Nephron (organoid): ENCODE data around the gene SLC2A5.

Source experiments
- H3K27ac Mint-ChIP-seq, 3 experiments: 2 replicates each; pipeline ENCODE4 v1.8.0; 2020; ENCODE audit warnings: mixed read lengths in 3 of 3, mild to moderate bottlenecking in 2 of 3, moderate library complexity in 1 of 3
- H3K27me3 Mint-ChIP-seq: 2 replicates; pipeline ENCODE4 v1.8.0; 2021; ENCODE audit warnings: low read depth, mild to moderate bottlenecking, moderate library complexity, mixed read lengths
- H3K36me3 Mint-ChIP-seq: 2 replicates; pipeline ENCODE4 v1.8.0; 2020; ENCODE audit warnings: low read depth, mixed read lengths
- H3K4me1 Mint-ChIP-seq: 2 replicates; pipeline ENCODE4 v1.8.0; 2020; ENCODE audit warnings: mixed read lengths
- H3K4me3 Mint-ChIP-seq, 3 experiments: 2 replicates each; pipeline ENCODE4 v1.8.0; 2020; ENCODE audit warnings: mild to moderate bottlenecking in 3 of 3, mixed read lengths in 3 of 3, moderate library complexity in 2 of 3
- H3K9me3 Mint-ChIP-seq: 2 replicates; pipeline ENCODE4 v1.8.0; 2020; ENCODE audit warnings: mixed read lengths
- CTCF ChIP-seq, 3 experiments: fragments of 200-600 bp; sonication (generic); IDR thresholded peaks; one replicate each; pipeline ENCODE4 v1.5.0; 2021; ENCODE audit warnings: antibody characterized with exemption in 3 of 3; ENCODE audit not compliant: unreplicated experiment in 3 of 3

The SLC2A5 gene

GRCh38 chr1:9016455-9016854 lies 53.0 kb downstream of the SLC2A5 start:
- Mint-ChIP-seq H3K4me1 (peaks cover 48% of the 10 kb centered on the region), H3K27me3 (peaks cover 23% of the 10 kb centered on the region), H3K36me3 (no peaks in the 10 kb centered on the region), H3K4me3 (no peak overlapping the region), H3K27ac (peak overlapping the region in 2 of 3 experiments; percentile 33 to 71), H3K9me3 (no peaks in the 10 kb centered on the region)
- TF ChIP-seq CTCF (IDR thresholded peaks at IDR 0.05; ENCODE audit: unreplicated experiment in 3 of 3): no peak

- Mint-ChIP-seq H3K36me3 (no peaks in the 10 kb centered on the region), H3K4me3 (no peak overlapping the region), H3K27ac (peak overlapping the region; percentile 13 to 71 (median 64)), H3K9me3 (no peaks in the 10 kb centered on the region), H3K27me3 (peaks cover 27% of the 10 kb centered on the region), H3K4me1 (peaks cover 44% of the 10 kb centered on the region)
- TF ChIP-seq CTCF (IDR thresholded peaks at IDR 0.05; ENCODE audit: unreplicated experiment in 3 of 3): no peak
Observed at GRCh38 chr1:9014475-9015375, 54.7 kb downstream of the SLC2A5 start.

DNA sequence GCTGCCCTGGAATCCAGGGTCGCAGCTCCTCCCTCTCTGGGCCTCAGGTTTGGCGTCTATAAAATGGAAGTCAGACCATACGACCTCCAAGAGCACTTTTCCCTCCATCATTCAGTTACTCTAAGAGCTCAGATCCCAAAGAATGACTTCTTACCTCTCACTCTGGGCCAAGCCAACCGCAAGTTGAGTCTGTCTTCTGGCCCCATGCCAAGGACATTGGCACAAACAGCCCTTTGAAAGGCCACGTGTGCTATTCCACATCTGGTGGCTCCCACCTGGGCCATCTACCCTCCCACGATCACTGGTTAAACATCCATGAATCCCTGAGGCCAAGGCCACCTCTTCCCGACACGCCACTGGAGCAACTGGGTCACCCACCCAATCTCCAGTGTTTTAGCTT lies 55.6 kb downstream of the SLC2A5 start:
- Mint-ChIP-seq H3K27me3 (peaks cover 30% of the 10 kb centered on the region), H3K9me3 (no peaks in the 10 kb centered on the region), H3K27ac (peak overlapping the region; percentile 13 to 71 (median 64)), H3K4me1 (peaks cover 42% of the 10 kb centered on the region), H3K4me3 (no peak overlapping the region), H3K36me3 (no peaks in the 10 kb centered on the region)
- no peak for TF ChIP-seq CTCF (IDR thresholded peaks at IDR 0.05; ENCODE audit: unreplicated experiment in 3 of 3)

- H3K27ac Mint-ChIP-seq: no peak overlapping the region
- H3K4me3 Mint-ChIP-seq: no peak overlapping the region
- H3K9me3 Mint-ChIP-seq: no peaks in the 10 kb centered on the region
- TF ChIP-seq CTCF (IDR thresholded peaks at IDR 0.05; ENCODE audit: unreplicated experiment in 3 of 3): no peak
- peaks cover 26% of the 10 kb centered on the region for H3K27me3 Mint-ChIP-seq
- no peaks in the 10 kb centered on the region for H3K36me3 Mint-ChIP-seq
- H3K4me1 Mint-ChIP-seq: peaks cover 27% of the 10 kb centered on the region
Observed at GRCh38 chr1:9010781-9011323, 58.6 kb downstream of the SLC2A5 start.

DNA sequence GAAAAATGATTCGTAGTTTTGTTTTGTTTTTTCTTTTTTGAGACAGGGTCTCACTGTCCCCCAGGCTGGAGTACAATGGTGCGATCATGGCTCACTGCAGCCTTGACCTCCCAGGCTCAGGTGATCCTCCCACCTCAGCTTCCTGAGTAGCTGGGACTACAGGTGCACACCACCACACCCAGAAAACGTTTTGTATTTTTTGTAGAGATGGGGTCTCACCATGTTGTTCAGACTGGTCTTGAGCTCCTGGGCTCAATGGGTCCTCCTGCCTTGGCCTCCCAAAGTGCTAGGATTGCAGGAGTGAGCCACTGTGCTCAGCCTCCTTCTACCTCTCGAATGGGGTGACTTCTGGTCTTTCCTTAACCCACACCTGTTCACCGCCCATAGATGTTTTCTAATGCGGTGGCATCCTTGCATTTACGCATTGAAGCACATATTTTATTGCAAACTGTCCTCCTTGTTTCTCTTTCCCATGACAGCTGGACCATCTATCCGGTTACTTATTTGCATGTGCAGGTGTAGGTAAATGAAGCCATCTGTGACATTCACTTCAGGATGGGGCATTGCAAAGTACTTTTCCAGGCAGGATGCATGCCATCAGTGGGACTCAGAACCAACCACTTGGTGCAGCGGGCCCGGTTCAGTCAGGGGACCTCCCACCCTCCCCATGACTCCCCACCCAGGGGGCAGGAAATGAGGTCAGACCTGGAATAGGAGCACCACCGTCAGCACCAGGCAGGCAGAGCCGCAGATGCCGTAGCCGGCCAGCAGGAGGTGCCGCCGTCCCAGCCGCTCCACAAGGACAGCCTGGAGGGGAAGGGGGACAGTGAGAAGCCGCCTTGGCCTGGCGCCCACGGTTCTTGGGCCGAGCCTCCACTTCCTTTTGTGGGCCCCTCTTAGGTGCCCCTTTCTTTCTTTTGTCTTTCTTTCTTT lies 59.7 kb downstream of the SLC2A5 start:
- Mint-ChIP-seq H3K27ac (no peak overlapping the region), H3K27me3 (peaks cover 27% of the 10 kb centered on the region), H3K4me3 (no peak overlapping the region), H3K9me3 (no peaks in the 10 kb centered on the region), H3K36me3 (no peaks in the 10 kb centered on the region), H3K4me1 (peaks cover 23% of the 10 kb centered on the region)
- peak; percentile 41 to 51 (median 49) for TF ChIP-seq CTCF (IDR thresholded peaks at IDR 0.05; ENCODE audit: unreplicated experiment in 3 of 3)
